Progenitor cell of endocrine pancreas (in vitro differentiated cells): ENCODE data around the gene TFR2. TPM values are rescaled to one million over a fixed set of nuclear protein-coding genes. Genes with fewer than 3 reads are reported as not detected.

ENCODE experiments used
- DNase-seq: peaks from one replicate; pipeline ENCODE4 v3.0.0; 2021; ENCODE audit warnings: low spot score; ENCODE audit not compliant: unreplicated experiment
- H3K27ac Mint-ChIP-seq: 2 replicates; pipeline ENCODE4 v1.8.0; 2021; ENCODE audit warnings: mild to moderate bottlenecking, moderate library complexity, mixed read lengths
- H3K27me3 Mint-ChIP-seq: 2 replicates; pipeline ENCODE4 v1.8.0; 2021; ENCODE audit warnings: mixed read lengths
- H3K36me3 Mint-ChIP-seq: 2 replicates; pipeline ENCODE4 v1.8.0; 2022; ENCODE audit warnings: mixed read lengths; ENCODE audit not compliant: insufficient read depth
- H3K4me1 Mint-ChIP-seq: 2 replicates; pipeline ENCODE4 v1.8.0; 2021; ENCODE audit warnings: low read depth, mixed read lengths
- H3K4me3 Mint-ChIP-seq: 2 replicates; pipeline ENCODE4 v1.8.0; 2021; ENCODE audit warnings: low read depth, mild to moderate bottlenecking, moderate library complexity, mixed read lengths
- H3K9me3 Mint-ChIP-seq: 2 replicates; pipeline ENCODE4 v1.8.0; 2021; ENCODE audit warnings: low read depth, mixed read lengths
- CTCF ChIP-seq: fragments of 200-600 bp; sonication (generic); IDR thresholded peaks from one replicate; pipeline ENCODE4 v1.5.0; 2021; ENCODE audit warnings: antibody characterized with exemption, mild to moderate bottlenecking; ENCODE audit not compliant: unreplicated experiment
- total RNA-seq: library from RNA; stranded (reverse); gene quantifications from 2 replicates; pipeline ENCODE4 v1.2.1, GENCODE V29; 2021

The TFR2 gene
- total RNA-seq, 1 donor from 2014 or later, result 0.93 TPM

DNA sequence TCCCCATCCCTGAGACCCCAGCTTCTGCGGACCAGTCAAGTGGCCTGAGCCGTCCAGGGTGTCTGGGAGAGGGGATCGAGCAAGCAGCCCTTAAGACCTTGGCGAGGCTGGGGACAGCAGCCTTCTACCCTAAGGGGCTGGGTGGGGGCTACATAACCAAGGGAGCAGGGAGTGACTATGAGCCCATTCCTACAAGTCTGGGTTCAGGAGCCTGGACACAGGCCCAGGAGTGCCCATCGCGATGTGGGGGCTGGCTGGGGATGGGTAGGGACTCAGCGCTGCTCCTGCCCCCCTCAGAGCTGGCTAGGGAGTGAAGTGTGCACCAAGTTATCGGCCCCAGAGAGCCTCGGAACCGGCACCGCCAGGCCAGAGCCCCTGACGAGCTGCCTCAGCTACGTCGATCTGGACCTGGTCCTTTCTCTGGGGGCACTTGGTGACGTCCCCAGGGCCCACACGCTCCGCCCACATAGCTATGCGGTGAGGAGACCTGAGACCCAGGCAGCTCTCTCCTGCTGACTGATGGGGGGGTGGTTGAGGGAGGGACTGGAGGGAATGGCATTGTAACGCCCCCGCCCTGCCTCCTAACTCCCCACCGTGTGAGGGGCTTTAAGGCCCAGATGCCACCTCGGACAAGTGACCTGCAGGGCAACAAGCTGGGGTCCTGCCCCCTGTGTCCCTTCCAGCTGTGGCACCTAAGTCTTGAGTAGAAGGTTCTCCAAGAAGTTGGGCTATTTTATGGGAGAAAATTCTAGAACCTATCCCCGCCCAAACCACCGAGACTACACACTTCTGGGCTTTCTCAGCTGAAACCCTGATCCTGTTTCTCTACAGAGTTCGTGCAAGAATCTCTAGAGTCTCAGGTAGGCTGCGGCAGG is 70.2 kb downstream of the TFR2 start:
- Mint-ChIP-seq H3K27me3 (no peaks in the 10 kb centered on the region), H3K4me3 (no peak overlapping the region), H3K4me1 (peaks cover 19% of the 10 kb centered on the region), H3K27ac (peak overlapping the region; percentile 91), H3K36me3 (peaks cover 3% of the 10 kb centered on the region), H3K9me3 (no peaks in the 10 kb centered on the region)
- TF ChIP-seq CTCF, result no peak
- no peak for DNase-seq

Other genes starting within 250 kb of the TFR2 start
- 2.5 and 3.8 TPM in 2 replicates for gene ZCWPW1, start 212.8 kb downstream of the TFR2 start, total RNA-seq
- 34.6 and 35.4 TPM in 2 replicates for gene MEPCE, start 211.7 kb downstream of the TFR2 start, total RNA-seq
- 23.7 and 29.8 TPM in 2 replicates for gene PPP1R35, start 205.1 kb downstream of the TFR2 start, total RNA-seq
- gene SPACDR, start 177.3 kb downstream of the TFR2 start, total RNA-seq, result 0.67 and 1.7 TPM in 2 replicates
- 27.9 and 32.2 TPM in 2 replicates for gene TSC22D4, start 162.3 kb downstream of the TFR2 start, total RNA-seq
- gene NYAP1, start 157.6 kb downstream of the TFR2 start, total RNA-seq, result 4.6 and 4.9 TPM in 2 replicates
- gene AGFG2, start 102.3 kb downstream of the TFR2 start, total RNA-seq, result 9.8 and 10.3 TPM in 2 replicates
- gene SAP25, start 67.7 kb downstream of the TFR2 start, total RNA-seq, result 7.7 and 8.1 TPM in 2 replicates
- 76.6 and 82.7 TPM in 2 replicates for gene LRCH4, start 55.4 kb downstream of the TFR2 start, total RNA-seq
- gene FBXO24, start 55.2 kb downstream of the TFR2 start, total RNA-seq, result 0.41 and 1.2 TPM in 2 replicates
- 16.1 and 20.3 TPM in 2 replicates for gene PCOLCE, start 39.2 kb downstream of the TFR2 start, total RNA-seq
- gene MOSPD3, start 29.0 kb downstream of the TFR2 start, total RNA-seq, result 27.1 and 27.9 TPM in 2 replicates
- gene ACTL6B, start 14.9 kb upstream of the TFR2 start, total RNA-seq, result 4.1 and 4.2 TPM in 2 replicates
- gene GNB2, start 32.2 kb upstream of the TFR2 start, total RNA-seq, result 160 and 167 TPM in 2 replicates
- 89.3 and 95.1 TPM in 2 replicates for gene GIGYF1, start 52.7 kb upstream of the TFR2 start, total RNA-seq
- gene POP7, start 64.6 kb upstream of the TFR2 start, total RNA-seq, result 30.2 and 33.7 TPM in 2 replicates
- gene EPO, start 78.9 kb upstream of the TFR2 start, total RNA-seq, result 0.22 and 0.29 TPM in 2 replicates
- gene ZAN, start 92.0 kb upstream of the TFR2 start, total RNA-seq, result not detected in 2 replicates
- 164 TPM in 2 replicates for gene EPHB4, start 186.0 kb upstream of the TFR2 start, total RNA-seq
- gene SLC12A9, start 211.2 kb upstream of the TFR2 start, total RNA-seq, result 57.9 and 62.6 TPM in 2 replicates
- 76.9 and 87.0 TPM in 2 replicates for gene TRIP6, start 225.8 kb upstream of the TFR2 start, total RNA-seq
- gene SRRT, start 233.6 kb upstream of the TFR2 start, total RNA-seq, result 293 and 302 TPM in 2 replicates
- 2.3 and 3.5 TPM in 2 replicates for gene UFSP1, start 248.2 kb upstream of the TFR2 start, total RNA-seq